ENCODE results near the gene MAML2. TPM values are rescaled to one million over a fixed set of nuclear protein-coding genes. Genes with fewer than 3 reads are reported as not detected.

The MAML2 gene
- total and polyA plus RNA-seq, 2 of the 8 experiments (the other 6 are each of a cell fraction or from before 2014, with no cell fraction given) = 3.8 to 6.6 TPM

- Histone ChIP-seq H2BK12ac (ENCODE audit: low read depth, low read length) (no peak overlapping the region), H2AFZ (ENCODE audit: low read length) (no peak overlapping the region), H4K91ac (replicated peaks; ENCODE audit: insufficient read length, low read length) (no peak overlapping the region), H3K23ac (ENCODE audit: insufficient read length) (no peak overlapping the region), H3K4ac (replicated peaks; ENCODE audit: insufficient read length, low read depth, low read length) (no peak overlapping the region), H3K9me3 (ENCODE audit: insufficient read depth in 2 of 2, low read depth in 1 of 2, low read length in 1 of 2) (no peaks in the 10 kb centered on the region), H4K20me1 (replicated peaks in 1 of 2; ENCODE audit: control insufficient read depth in 1 of 2, insufficient read depth in 2 of 2, low read length in 2 of 2) (no peaks in the 10 kb centered on the region), H2BK120ac (replicated peaks; ENCODE audit: low read depth, low read length) (no peak overlapping the region), H3K4me1 (replicated peaks in 1 of 4; ENCODE audit: control insufficient read depth in 3 of 4, insufficient read depth in 4 of 4, low read length in 3 of 4) (no peaks in the 10 kb centered on the region; a peak in 1 of 7 replicates), H3K9ac (replicated peaks in 1 of 4; ENCODE audit: extremely low read depth in 1 of 4, low read depth in 3 of 4, low read length in 3 of 4) (no peak overlapping the region), H3K56ac (replicated peaks; ENCODE audit: insufficient read length, low read depth, low read length) (no peak overlapping the region), H2AK5ac (ENCODE audit: low read depth, low read length) (no peak overlapping the region), H3K18ac (ENCODE audit: extremely low read depth, low read length) (no peak overlapping the region), H3K4me2 (ENCODE audit: insufficient read depth in 1 of 2, low read depth in 2 of 2, low read length in 2 of 2) (no peak overlapping the region), H4K5ac (ENCODE audit: insufficient read length, low read depth, low read length) (no peak overlapping the region), H3K4me3 (ENCODE audit: extremely low read depth in 1 of 4, insufficient read depth in 2 of 4, low read depth in 3 of 4, low read length in 4 of 4) (no peak overlapping the region), H3K14ac (ENCODE audit: insufficient read length) (no peak overlapping the region), H3K79me1 (ENCODE audit: low read depth, low read length) (no peaks in the 10 kb centered on the region), H3K27ac (ENCODE audit: low read depth, low read length) (no peak overlapping the region), H3K79me2 (ENCODE audit: control insufficient read depth in 1 of 2, insufficient read depth in 2 of 2, low read length in 2 of 2) (no peaks in the 10 kb centered on the region), H3K27me3 (replicated peaks in 1 of 4; ENCODE audit: control insufficient read depth in 3 of 4, extremely low read depth in 1 of 4, insufficient read depth in 3 of 4, low read length in 3 of 4) (no peaks in the 10 kb centered on the region), H2BK5ac (ENCODE audit: low read depth, low read length) (no peak overlapping the region), H4K8ac (ENCODE audit: extremely low read depth, insufficient read depth, low read length) (peak overlapping the region; percentile 31; the same call in 1 of the 2 replicates), H2BK15ac (ENCODE audit: low read length) (no peak overlapping the region), H3K23me2 (ENCODE audit: low read depth, low read length) (no peaks in the 10 kb centered on the region), H2BK20ac (ENCODE audit: low read length) (no peak overlapping the region), H3K36me3 (ENCODE audit: control insufficient read depth in 2 of 4, insufficient read depth in 4 of 4, low read length in 3 of 4) (no peaks in the 10 kb centered on the region)
- 94% methylated on average over 5 of the region's 6 CpGs; no CpG with 5 or more reads in 1 of the 2 experiments for WGBS, 2 experiments (ENCODE audit: extremely low coverage in 1 of 2, insufficient coverage in 1 of 2, insufficient read length in 1 of 2, insufficient replicate concordance in 2 of 2, low coverage in 1 of 2, low lambda C conversion rate in 2 of 2, missing lambda C conversion rate in 1 of 2)
- ChIA-PET CTCF (ENCODE audit: partially characterized antibody) (interaction anchor here (1.5 to 2.2 kb wide), 2 partner anchors 111 to 177 kb away, joined by 4 to 10 read pairs; partner anchors contain the start of gene MAML2), POLR2A (ENCODE audit: partially characterized antibody) (no interaction called here)
- no peak for TF ChIP-seq SRF (IDR thresholded peaks at IDR 0.05; ENCODE audit: low read depth, low read length)
- TF ChIP-seq CBX8 (IDR thresholded peaks at IDR 0.05; ENCODE audit: borderline replicate concordance, low read depth, low read length) = no peak
- no peak for TF ChIP-seq NRF1 (IDR thresholded peaks at IDR 0.05; ENCODE audit: low read depth, low read length)
- TF ChIP-seq FOSL1 (IDR thresholded peaks at IDR 0.05; ENCODE audit: insufficient read depth, low read depth, low read length) = no peak
- TF ChIP-seq SP4 (IDR thresholded peaks at IDR 0.05; ENCODE audit: low read length) = no peak
- TF ChIP-seq CTCF (IDR thresholded peaks at IDR 0.05; ENCODE audit: control extremely low read depth in 1 of 3, insufficient read depth in 1 of 3, low read depth in 1 of 3, low read length in 3 of 3) = no peak
- DNase-seq (ENCODE audit: low read depth in 1 of 2, low spot score in 2 of 2) (no peak), FAIRE-seq (no peak)
Measured at GRCh38 chr11:96232132-96232531, 110.9 kb downstream of the MAML2 start.
